ENCODE results near the gene MYL9.

Gene MYL9

DNA sequence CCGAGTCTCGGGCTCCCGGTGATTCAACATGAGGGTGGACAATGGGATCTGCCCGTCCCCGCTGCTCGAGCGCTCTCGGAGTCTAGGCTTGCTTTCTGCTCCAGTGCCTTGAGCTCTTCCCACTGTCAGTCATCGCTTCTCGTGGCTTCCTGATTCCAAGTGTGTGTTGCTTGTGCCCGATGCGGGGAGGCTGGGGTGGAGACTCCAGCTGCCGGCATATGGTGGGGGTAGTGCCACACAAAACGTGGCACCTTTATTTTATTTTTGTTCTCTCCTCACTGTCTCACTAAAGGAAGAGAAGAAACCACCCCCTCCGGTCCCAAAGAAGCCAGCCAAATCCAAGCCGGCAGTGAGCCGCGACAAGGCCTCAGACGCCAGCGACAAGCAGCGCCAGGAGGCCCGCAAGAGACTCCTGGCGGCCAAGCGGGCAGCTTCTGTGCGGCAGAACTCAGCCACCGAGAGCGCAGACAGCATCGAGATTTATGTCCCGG, 14.8 kb upstream of the MYL9 start:
- TF ChIP-seq, protein P1, sequence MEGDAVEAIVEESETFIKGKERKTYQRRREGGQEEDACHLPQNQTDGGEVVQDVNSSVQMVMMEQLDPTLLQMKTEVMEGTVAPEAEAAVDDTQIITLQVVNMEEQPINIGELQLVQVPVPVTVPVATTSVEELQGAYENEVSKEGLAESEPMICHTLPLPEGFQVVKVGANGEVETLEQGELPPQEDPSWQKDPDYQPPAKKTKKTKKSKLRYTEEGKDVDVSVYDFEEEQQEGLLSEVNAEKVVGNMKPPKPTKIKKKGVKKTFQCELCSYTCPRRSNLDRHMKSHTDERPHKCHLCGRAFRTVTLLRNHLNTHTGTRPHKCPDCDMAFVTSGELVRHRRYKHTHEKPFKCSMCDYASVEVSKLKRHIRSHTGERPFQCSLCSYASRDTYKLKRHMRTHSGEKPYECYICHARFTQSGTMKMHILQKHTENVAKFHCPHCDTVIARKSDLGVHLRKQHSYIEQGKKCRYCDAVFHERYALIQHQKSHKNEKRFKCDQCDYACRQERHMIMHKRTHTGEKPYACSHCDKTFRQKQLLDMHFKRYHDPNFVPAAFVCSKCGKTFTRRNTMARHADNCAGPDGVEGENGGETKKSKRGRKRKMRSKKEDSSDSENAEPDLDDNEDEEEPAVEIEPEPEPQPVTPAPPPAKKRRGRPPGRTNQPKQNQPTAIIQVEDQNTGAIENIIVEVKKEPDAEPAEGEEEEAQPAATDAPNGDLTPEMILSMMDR (IDR thresholded peaks at IDR 0.05; ENCODE audit: low read depth, low read length): no peak
- no peak for DNase-seq (ENCODE audit: extremely low read depth, low read depth)

DNA sequence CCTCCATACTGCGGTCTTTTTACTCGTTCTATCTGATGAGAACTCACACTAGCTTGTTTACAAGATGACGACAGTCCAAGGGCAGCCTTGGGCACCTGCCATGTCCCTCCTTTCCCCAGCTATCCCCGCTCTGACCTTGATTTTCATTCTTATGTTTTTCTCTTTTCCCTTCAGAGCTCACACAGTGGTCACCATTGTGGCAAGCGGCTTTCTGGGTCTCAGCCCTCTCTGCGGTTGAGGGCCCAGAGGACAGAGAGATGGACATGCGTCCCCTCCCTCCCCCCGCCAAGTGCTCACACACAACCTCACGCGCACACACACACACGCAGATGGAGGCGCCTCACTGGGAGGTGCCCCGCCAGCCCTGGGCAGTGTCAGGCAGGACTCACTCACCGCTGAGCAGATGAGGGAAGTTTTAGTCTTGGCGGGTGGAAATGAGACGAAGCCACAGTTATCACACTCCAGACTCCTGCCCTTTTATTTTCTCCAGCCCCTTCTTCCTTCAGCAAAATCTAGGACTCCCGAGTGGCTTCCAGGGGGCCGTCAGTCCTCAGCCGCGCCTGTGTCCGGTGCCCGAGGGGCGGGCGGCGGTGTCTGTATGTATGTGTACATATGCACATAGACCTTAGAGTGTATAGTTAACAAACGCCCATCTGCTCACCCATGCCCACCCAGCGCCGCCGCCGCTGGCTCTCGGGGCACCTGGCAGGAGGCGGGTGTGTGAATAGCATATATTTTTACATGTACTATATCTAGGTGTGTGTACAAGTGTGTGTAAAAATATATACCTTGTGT, 13.8 kb upstream of the MYL9 start:
- no peak for DNase-seq (ENCODE audit: extremely low read depth, low read depth)
- TF ChIP-seq, protein P1 (IDR thresholded peaks at IDR 0.05; ENCODE audit: low read depth, low read length): no peak

DNA sequence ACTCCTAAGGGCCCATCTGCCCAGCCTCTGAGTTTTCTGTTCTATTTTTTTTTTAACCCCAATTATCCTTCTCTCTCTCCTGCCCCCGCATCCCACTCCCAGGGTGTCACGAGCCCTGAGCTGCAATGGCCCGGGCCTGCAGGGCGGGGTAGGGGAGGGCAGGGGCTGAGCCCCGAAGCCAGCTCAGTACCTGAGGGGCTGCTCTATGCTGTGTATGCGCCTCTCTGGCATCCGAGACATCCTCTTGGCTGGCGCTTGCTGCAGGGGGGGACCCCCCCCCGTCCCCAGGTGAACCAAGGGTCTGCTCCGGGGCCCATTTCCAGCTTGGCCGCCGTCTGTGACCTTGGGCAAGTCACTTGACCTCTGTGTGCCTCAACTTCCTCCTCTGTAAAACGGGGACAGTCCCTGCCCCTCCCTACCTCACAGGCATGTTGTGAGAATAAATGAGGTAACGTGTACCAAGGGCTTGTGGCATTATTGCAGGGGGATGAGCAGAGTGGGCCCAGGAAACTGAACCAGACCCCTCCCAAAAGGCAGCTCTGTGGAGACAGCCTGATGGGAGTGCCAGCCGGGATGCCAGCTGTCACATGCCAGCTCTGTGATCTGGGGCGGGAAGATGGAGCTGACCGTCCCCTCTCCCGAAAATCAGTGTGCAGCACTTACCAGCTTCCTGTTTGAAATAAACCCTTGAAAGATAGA, 13.0 kb upstream of the MYL9 start:
- no peak for DNase-seq (ENCODE audit: extremely low read depth, low read depth)
- TF ChIP-seq, protein P1 (IDR thresholded peaks at IDR 0.05; ENCODE audit: low read depth, low read length): no peak

DNA sequence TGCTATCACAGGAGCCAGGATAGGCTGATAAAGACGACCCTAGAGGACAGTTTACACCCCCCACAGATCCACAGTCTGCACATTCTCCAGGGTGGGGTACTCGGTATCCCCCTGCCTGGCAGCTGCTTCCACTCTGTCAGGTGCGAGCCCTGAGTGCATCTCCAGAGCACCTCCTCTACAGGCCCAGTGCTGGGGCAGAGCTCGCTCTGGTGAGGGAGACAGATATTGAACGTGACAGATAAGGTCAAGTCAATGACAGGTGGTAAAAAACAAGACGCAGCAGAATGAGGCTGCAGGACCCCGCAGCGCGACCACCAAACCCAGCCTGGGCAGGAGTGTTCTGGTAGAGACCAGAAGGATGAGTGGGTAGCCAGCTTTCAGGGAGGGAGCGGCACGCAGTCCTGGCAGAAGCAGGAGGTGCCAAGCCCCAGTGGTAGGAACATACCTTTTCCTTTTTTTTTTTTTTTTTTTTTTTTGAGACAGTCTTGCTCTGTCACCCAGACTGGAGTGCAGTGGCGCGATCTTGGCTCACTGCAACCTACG, 12.4 kb upstream of the MYL9 start:
- no peak for DNase-seq (ENCODE audit: extremely low read depth, low read depth)
- TF ChIP-seq, protein P1 (IDR thresholded peaks at IDR 0.05; ENCODE audit: low read depth, low read length): no peak

DNA sequence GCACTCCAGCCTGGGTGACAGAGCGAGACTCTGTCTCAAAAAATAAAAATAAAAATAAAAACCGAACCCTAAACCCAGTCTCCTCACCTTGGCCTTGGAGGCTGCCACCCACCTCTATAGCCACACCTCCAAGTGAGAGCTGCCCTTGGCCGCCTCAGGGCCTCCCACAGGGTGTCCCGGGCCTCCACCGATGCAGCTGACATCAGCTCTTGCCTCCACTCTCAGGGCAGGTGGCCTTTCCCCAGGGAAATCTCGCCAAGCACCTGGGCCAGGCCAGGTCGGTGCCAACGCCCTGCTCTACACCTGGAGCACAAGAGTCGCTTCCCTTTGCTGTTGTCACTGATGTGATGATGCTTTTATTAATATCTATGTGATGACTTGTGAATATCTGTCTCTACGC, 8.9 kb upstream of the MYL9 start:
- DNase-seq (ENCODE audit: extremely low read depth, low read depth): no peak
- TF ChIP-seq, protein P1 (IDR thresholded peaks at IDR 0.05; ENCODE audit: low read depth, low read length): no peak

DNA sequence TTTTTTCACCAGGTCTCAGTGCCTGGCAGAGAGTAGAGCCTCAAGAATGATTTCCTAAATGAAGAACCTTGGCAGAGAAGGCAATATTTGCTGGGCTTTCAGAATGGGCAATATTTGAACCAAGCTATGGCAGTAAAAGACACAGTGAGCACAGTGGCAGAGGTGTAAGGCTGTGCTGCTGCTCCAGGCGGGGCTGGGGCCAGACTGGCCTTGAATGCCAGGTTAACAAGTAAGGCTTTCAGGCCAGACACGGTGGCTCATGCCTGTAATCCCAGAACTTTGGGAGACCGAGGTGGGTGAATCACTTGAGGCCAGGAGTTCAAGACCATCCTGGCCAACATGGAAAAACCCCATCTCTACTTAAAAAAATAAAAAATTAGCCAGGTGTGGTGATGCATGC, 8.5 kb upstream of the MYL9 start:
- TF ChIP-seq, protein P1 (IDR thresholded peaks at IDR 0.05; ENCODE audit: low read depth, low read length): no peak
- no peak for DNase-seq (ENCODE audit: extremely low read depth, low read depth)
